Neural cell (in vitro differentiated cells): ENCODE measurements around the gene SHROOM2. TPM values are rescaled to one million over a fixed set of nuclear protein-coding genes. Genes with fewer than 3 reads are reported as not detected.

Experiments
- H2AFZ ChIP-seq: fragments of 200-600, 300-800 bp; sonication (generic), shearing (Covaris generic); 2 replicates; pipeline ENCODE4 v1.6.0; 2014; ENCODE audit warnings: low read depth, mild to moderate bottlenecking, antibody characterized with exemption, low read length, moderate library complexity
- H3F3A ChIP-seq: fragments of 200-600 bp; shearing (Covaris generic); 2 replicates; pipeline ENCODE4 v1.6.1; 2016; ENCODE audit warnings: mild to moderate bottlenecking, moderate library complexity, mixed read lengths, antibody characterized with exemption, low read length; ENCODE audit not compliant: insufficient read depth, poor library complexity, severe bottlenecking
- H3K27ac ChIP-seq: fragments of 200-600, 300-800 bp; sonication (generic), shearing (Covaris generic); 2 replicates; pipeline ENCODE4 v1.5.1; 2014; ENCODE audit warnings: mild to moderate bottlenecking, low read length, moderate library complexity
- H3K27me3 ChIP-seq: fragments of 300-800, 200-600 bp; sonication (generic), shearing (Covaris generic); 2 replicates; pipeline ENCODE4 v1.6.0; 2014; ENCODE audit warnings: mild to moderate bottlenecking, low read depth, low read length, moderate library complexity; ENCODE audit not compliant: insufficient read depth
- H3K36me3 ChIP-seq: fragments of 300-800, 200-600 bp; sonication (generic), shearing (Covaris generic); 2 replicates; pipeline ENCODE4 v1.5.1; 2014; ENCODE audit warnings: mild to moderate bottlenecking, antibody characterized with exemption, low read length, moderate library complexity; ENCODE audit not compliant: insufficient read depth
- H3K4me2 ChIP-seq: fragments of 300-800, 200-600 bp; sonication (generic), shearing (Covaris generic); 2 replicates; pipeline ENCODE4 v1.6.0; 2014; ENCODE audit warnings: mild to moderate bottlenecking, low read length
- H3K4me3 ChIP-seq: fragments of 300-800, 200-600 bp; sonication (generic), shearing (Covaris generic); 2 replicates; pipeline ENCODE4 v1.5.1; 2014; ENCODE audit warnings: mild to moderate bottlenecking, low read length, moderate library complexity
- H3K79me2 ChIP-seq: fragments of 200-600 bp; shearing (Covaris generic); replicated peaks from 2 replicates; pipeline ENCODE4 v1.6.0; 2014; ENCODE audit warnings: mild to moderate bottlenecking, low read length, moderate library complexity; ENCODE audit not compliant: insufficient read depth
- H3K9ac ChIP-seq: fragments of 300-800, 200-600 bp; sonication (generic), shearing (Covaris generic); 2 replicates; pipeline ENCODE4 v1.6.1; 2016; ENCODE audit warnings: mild to moderate bottlenecking, low read length, mixed read lengths
- H3K9me2 ChIP-seq: fragments of 200-600 bp; shearing (Covaris generic); 2 replicates; pipeline ENCODE4 v1.6.1; 2016; ENCODE audit warnings: mild to moderate bottlenecking, low read length, mixed read lengths; ENCODE audit not compliant: insufficient read depth
- H3K9me3 ChIP-seq: fragments of 200-600, 300-800 bp; sonication (generic), shearing (Covaris generic); 2 replicates; pipeline ENCODE4 v1.6.1; 2016; ENCODE audit warnings: mild to moderate bottlenecking, mixed run types, low read length, moderate library complexity, mixed read lengths
- H4K20me1 ChIP-seq: fragments of 200-600 bp; shearing (Covaris generic); 2 replicates; pipeline ENCODE4 v1.6.1; 2016; ENCODE audit warnings: mild to moderate bottlenecking, mixed run types; ENCODE audit not compliant: insufficient read depth
- CTCF ChIP-seq: fragments of 450-650 bp; IDR thresholded peaks from 2 replicates; pipeline ENCODE4 v1.5.1; 2014; ENCODE audit warnings: antibody characterized with exemption, mild to moderate bottlenecking, moderate library complexity; ENCODE audit not compliant: poor library complexity, severe bottlenecking
- EP300 ChIP-seq: fragments of 450-650 bp; conservative IDR thresholded peaks from 2 replicates; pipeline ENCODE4 v1.6.1; 2014; ENCODE audit warnings: antibody characterized with exemption, mild to moderate bottlenecking, moderate library complexity; ENCODE audit not compliant: poor library complexity, severe bottlenecking
- EZH2 ChIP-seq: fragments of 200-600, 300-800 bp; shearing (Covaris generic), sonication (generic); IDR thresholded peaks from 2 replicates; pipeline ENCODE4 v1.6.1; 2014; ENCODE audit warnings: antibody characterized with exemption, low read length, borderline replicate concordance, mild to moderate bottlenecking; ENCODE audit not compliant: insufficient read depth, poor library complexity, severe bottlenecking
- MXI1 ChIP-seq: fragments of 450-650 bp; conservative IDR thresholded peaks from 2 replicates; pipeline ENCODE4 v1.6.1; 2014; ENCODE audit warnings: antibody characterized with exemption, mild to moderate bottlenecking; ENCODE audit not compliant: poor library complexity, severe bottlenecking
- POLR2AphosphoS5 ChIP-seq: IDR thresholded peaks from 2 replicates; pipeline ENCODE4 v1.6.1; 2012
- RAD21 ChIP-seq: fragments of 450-650 bp; conservative IDR thresholded peaks from 2 replicates; pipeline ENCODE4 v1.6.1; 2014; ENCODE audit warnings: antibody characterized with exemption, mild to moderate bottlenecking, moderate library complexity
- SMC3 ChIP-seq: fragments of 450-650 bp; conservative IDR thresholded peaks from 2 replicates; pipeline ENCODE4 v1.6.1; 2014; ENCODE audit warnings: antibody characterized with exemption, mild to moderate bottlenecking, moderate library complexity; ENCODE audit not compliant: poor library complexity
- TAF1 ChIP-seq: IDR thresholded peaks from 2 replicates; pipeline ENCODE4 v1.6.1; 2012; ENCODE audit warnings: low read depth
- polyA plus RNA-seq: library from polyadenylated mRNA; depleted of rRNA; stranded (reverse); fragments of >200 nt; gene quantifications from 2 replicates; pipeline ENCODE4 v1.2.3, GENCODE V29; 2014
- TF ChIP-seq, protein P1 (sequence below): IDR thresholded peaks from 2 replicates; pipeline ENCODE4 v1.6.1; 2012; ENCODE audit warnings: borderline replicate concordance

SHROOM2 gene
- polyA plus RNA-seq, 1 donor from 2014 or later, result 9.2 TPM

DNA sequence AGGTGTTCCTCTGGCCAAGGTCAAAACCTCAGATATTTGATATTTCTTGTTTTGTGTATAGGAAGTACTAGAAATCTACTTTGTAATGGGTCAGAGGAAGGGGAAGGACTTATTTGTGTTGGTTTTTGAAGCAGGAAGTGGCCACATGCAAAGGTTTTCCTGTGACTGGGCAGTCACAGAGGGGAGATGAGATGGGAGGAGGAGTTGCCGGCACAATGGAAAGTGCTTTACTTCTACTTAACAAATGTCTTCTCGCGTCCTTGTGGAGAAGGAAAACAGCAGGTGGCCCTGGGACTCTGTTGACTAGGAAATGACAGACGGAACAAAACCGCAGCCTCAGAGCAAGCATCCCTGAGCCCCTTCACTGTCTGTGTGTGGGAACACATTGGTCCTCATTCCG lies 46.6 kb downstream of the SHROOM2 start:
- H3K27ac ChIP-seq, result no peak overlapping the region
- H3K79me2 ChIP-seq, result no peaks in the 10 kb centered on the region
- no peaks in the 10 kb centered on the region for H4K20me1 ChIP-seq
- H3F3A ChIP-seq, result no peaks in the 10 kb centered on the region
- no peaks in the 10 kb centered on the region for H3K27me3 ChIP-seq
- H3K4me2 ChIP-seq, result no peak overlapping the region
- no peaks in the 10 kb centered on the region for H3K9me2 ChIP-seq
- no peak overlapping the region for H3K4me3 ChIP-seq
- TF ChIP-seq, protein P1, sequence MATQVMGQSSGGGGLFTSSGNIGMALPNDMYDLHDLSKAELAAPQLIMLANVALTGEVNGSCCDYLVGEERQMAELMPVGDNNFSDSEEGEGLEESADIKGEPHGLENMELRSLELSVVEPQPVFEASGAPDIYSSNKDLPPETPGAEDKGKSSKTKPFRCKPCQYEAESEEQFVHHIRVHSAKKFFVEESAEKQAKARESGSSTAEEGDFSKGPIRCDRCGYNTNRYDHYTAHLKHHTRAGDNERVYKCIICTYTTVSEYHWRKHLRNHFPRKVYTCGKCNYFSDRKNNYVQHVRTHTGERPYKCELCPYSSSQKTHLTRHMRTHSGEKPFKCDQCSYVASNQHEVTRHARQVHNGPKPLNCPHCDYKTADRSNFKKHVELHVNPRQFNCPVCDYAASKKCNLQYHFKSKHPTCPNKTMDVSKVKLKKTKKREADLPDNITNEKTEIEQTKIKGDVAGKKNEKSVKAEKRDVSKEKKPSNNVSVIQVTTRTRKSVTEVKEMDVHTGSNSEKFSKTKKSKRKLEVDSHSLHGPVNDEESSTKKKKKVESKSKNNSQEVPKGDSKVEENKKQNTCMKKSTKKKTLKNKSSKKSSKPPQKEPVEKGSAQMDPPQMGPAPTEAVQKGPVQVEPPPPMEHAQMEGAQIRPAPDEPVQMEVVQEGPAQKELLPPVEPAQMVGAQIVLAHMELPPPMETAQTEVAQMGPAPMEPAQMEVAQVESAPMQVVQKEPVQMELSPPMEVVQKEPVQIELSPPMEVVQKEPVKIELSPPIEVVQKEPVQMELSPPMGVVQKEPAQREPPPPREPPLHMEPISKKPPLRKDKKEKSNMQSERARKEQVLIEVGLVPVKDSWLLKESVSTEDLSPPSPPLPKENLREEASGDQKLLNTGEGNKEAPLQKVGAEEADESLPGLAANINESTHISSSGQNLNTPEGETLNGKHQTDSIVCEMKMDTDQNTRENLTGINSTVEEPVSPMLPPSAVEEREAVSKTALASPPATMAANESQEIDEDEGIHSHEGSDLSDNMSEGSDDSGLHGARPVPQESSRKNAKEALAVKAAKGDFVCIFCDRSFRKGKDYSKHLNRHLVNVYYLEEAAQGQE, result no peak
- TF ChIP-seq TAF1, result no peak
- TF ChIP-seq POLR2AphosphoS5, result no peak
- TF ChIP-seq SMC3, result no peak
- TF ChIP-seq CTCF, result no peak
- no peak for TF ChIP-seq EP300
- no peak for TF ChIP-seq MXI1
- TF ChIP-seq RAD21, result no peak
- no peak for TF ChIP-seq EZH2
- H3K9me3 ChIP-seq, result no peaks in the 10 kb centered on the region
- no peak overlapping the region for H2AFZ ChIP-seq
- no peak overlapping the region for H3K9ac ChIP-seq
- no peaks in the 10 kb centered on the region for H3K36me3 ChIP-seq

GRCh38 chrX:9835585-9836210 lies 49.5 kb downstream of the SHROOM2 start:
- TF ChIP-seq, protein P1, result no peak
- TF ChIP-seq RAD21, result no peak
- TF ChIP-seq POLR2AphosphoS5, result no peak
- no peak for TF ChIP-seq MXI1
- TF ChIP-seq CTCF, result no peak
- TF ChIP-seq SMC3, result no peak
- no peak for TF ChIP-seq EZH2
- TF ChIP-seq EP300, result no peak
- no peak for TF ChIP-seq TAF1
- no peak overlapping the region for H3K4me3 ChIP-seq
- H3K9ac ChIP-seq, result no peak overlapping the region
- no peaks in the 10 kb centered on the region for H3K27me3 ChIP-seq
- no peaks in the 10 kb centered on the region for H3K79me2 ChIP-seq
- no peaks in the 10 kb centered on the region for H4K20me1 ChIP-seq
- no peaks in the 10 kb centered on the region for H3K36me3 ChIP-seq
- no peak overlapping the region for H3K4me2 ChIP-seq
- H3K27ac ChIP-seq, result no peak overlapping the region
- no peaks in the 10 kb centered on the region for H3K9me2 ChIP-seq
- H3F3A ChIP-seq, result no peaks in the 10 kb centered on the region
- H2AFZ ChIP-seq, result no peak overlapping the region
- no peaks in the 10 kb centered on the region for H3K9me3 ChIP-seq
